Endothelial cell of umbilical vein (primary cell): ENCODE data around the gene DLEC1. TPM values are rescaled to one million over a fixed set of nuclear protein-coding genes. Genes with fewer than 3 reads are reported as not detected.
"Not testable (repeated sequence)": the region's sequence is repeated elsewhere in the genome, so short reads cannot be mapped to it uniquely, and the experiment has no call there.

Source experiments
- BruUV-seq: library from RNA; stranded (reverse); fragments of 400-500 nt; replicated peaks from 2 replicates; lab custom pipeline; 2021; lab: Mats Ljungman, UMichigan
- CTCF ChIA-PET: fragments of 300-600, 350-600 bp; sonication (Branson Sonifier 250); formaldehyde crosslinking; loops from one replicate; lab custom pipeline; 2021; ENCODE audit warnings: antibody characterized with exemption, inconsistent platforms; lab: Charles Lee
- POLR2A ChIA-PET: fragments of 300-600, 350-600 bp; sonication (Branson Sonifier 250); formaldehyde crosslinking; loops from one replicate; lab custom pipeline; 2021; ENCODE audit warnings: antibody characterized with exemption, inconsistent platforms; lab: Charles Lee
- DNase-seq: peaks from one replicate; pipeline ENCODE4 v3.0.0-alpha.2; 2011; ENCODE audit warnings: low read depth, low spot score
- FAIRE-seq: peaks from 2 replicates; lab custom pipeline; 2011; peaks lifted over from hg19 to GRCh38; lab: Jason Lieb, UNC
- H2AFZ ChIP-seq: 2 replicates; pipeline ENCODE4 v1.6.0; 2012; ENCODE audit warnings: low read depth, low read length, control low read depth, inconsistent platforms
- H3K27ac ChIP-seq: 2 replicates; pipeline ENCODE4 v1.5.1; 2011; ENCODE audit warnings: low read depth, mild to moderate bottlenecking, control low read depth, low read length, moderate library complexity; ENCODE audit not compliant: insufficient read depth
- H3K27me3 ChIP-seq, 2 experiments: 2 replicates each; pipeline versions ENCODE4 v1.6.0 to v1.6.1; 2011; ENCODE audit warnings: low read length in 2 of 2, mixed read lengths in 1 of 2; ENCODE audit not compliant: control insufficient read depth in 2 of 2, insufficient read depth in 2 of 2
- H3K36me3 ChIP-seq, 2 experiments: 2 replicates in 1 of 2; 3 replicates in 1 of 2; pipeline ENCODE4 v1.5.1; 2011; ENCODE audit warnings: low read length in 2 of 2, mild to moderate bottlenecking in 1 of 2, moderate library complexity in 1 of 2; ENCODE audit not compliant: control insufficient read depth in 2 of 2, insufficient read depth in 2 of 2; ENCODE audit errors: extremely low read depth in 1 of 2
- H3K4me1 ChIP-seq: 3 replicates; pipeline ENCODE4 v1.5.1; 2011; ENCODE audit warnings: mild to moderate bottlenecking, low read length; ENCODE audit not compliant: control insufficient read depth, insufficient read depth; ENCODE audit errors: extremely low read depth
- H3K4me2 ChIP-seq: 2 replicates; pipeline ENCODE4 v1.6.1; 2011; ENCODE audit warnings: low read length, control low read depth, mixed read lengths; ENCODE audit not compliant: insufficient read depth
- H3K4me3 ChIP-seq, 3 experiments: fragments of 200-600 bp in 1 of 3; sonication (generic), shearing (Covaris generic) in 1 of 3; replicated peaks in 1 of 3; 2 replicates each; pipeline ENCODE4 v1.5.1; 2011 to 2016; ENCODE audit warnings: control low read depth in 3 of 3, low read length in 3 of 3, mild to moderate bottlenecking in 2 of 3, inconsistent platforms in 1 of 3, low read depth in 1 of 3, moderate library complexity in 1 of 3; ENCODE audit not compliant: insufficient read depth in 1 of 3
- H3K79me2 ChIP-seq: 2 replicates; pipeline ENCODE4 v1.6.0; 2012; ENCODE audit warnings: low read length, inconsistent platforms; ENCODE audit not compliant: control insufficient read depth, insufficient read depth
- H3K9ac ChIP-seq: replicated peaks from 2 replicates; pipeline ENCODE3; 2011; ENCODE audit warnings: low read length, control low read depth; ENCODE audit not compliant: insufficient read depth; ENCODE audit errors: extremely low read depth
- H3K9me1 ChIP-seq: replicated peaks from 3 replicates; pipeline ENCODE4 v1.6.0; 2011; ENCODE audit warnings: mild to moderate bottlenecking, low read length; ENCODE audit not compliant: control insufficient read depth, insufficient read depth; ENCODE audit errors: extremely low read depth
- H3K9me3 ChIP-seq: replicated peaks from 2 replicates; pipeline ENCODE4 v1.5.1; 2012; ENCODE audit warnings: low read length, inconsistent platforms; ENCODE audit not compliant: control insufficient read depth, insufficient read depth
- H4K20me1 ChIP-seq: replicated peaks from 2 replicates; pipeline ENCODE3; 2011; ENCODE audit warnings: mild to moderate bottlenecking, low read length; ENCODE audit not compliant: control insufficient read depth, insufficient read depth; ENCODE audit errors: extremely low read depth
- GATA2 ChIP-seq: IDR thresholded peaks from 2 replicates; pipeline ENCODE4 v1.7.0; 2011; ENCODE audit warnings: low read depth, mild to moderate bottlenecking, moderate library complexity, mixed read lengths, low read length; ENCODE audit not compliant: insufficient read length, insufficient read depth
- POLR2A ChIP-seq: IDR thresholded peaks from 2 replicates; pipeline ENCODE4 v1.6.1; 2012; ENCODE audit warnings: low read depth, mild to moderate bottlenecking, control low read depth, low read length
- dilution Hi-C: fragments of 300-500 bp; cut with MboI; formaldehyde crosslinking; loops from one replicate; pipeline ENCODE4 v1.15.0; 2019; ENCODE audit warnings: low sequenced_read_pairs; ENCODE audit not compliant: extremely low pct_ligation_motif_present
- intact Hi-C: fragments of 100-400 bp; cut with micrococcal nuclease; formaldehyde crosslinking; loops from one replicate; pipeline ENCODE4 v1.10.0; 2022
- polyA plus RNA-seq, 4 experiments: library from polyadenylated mRNA; depleted of rRNA in 3 of 4; stranded (reverse) in 3 of 4; unstranded in 1 of 4; fragments of >200 nt; gene quantifications; 2 replicates each; pipeline versions ENCODE4 v1.2.1 to v1.2.3, GENCODE V29; 2011 to 2012; ENCODE audit warnings: missing spikeins in 1 of 4
- total RNA-seq: library from RNA; stranded (reverse); gene quantifications from 2 replicates; pipeline ENCODE4 v1.2.3, GENCODE V29; 2021
- TF ChIP-seq, protein P1 (sequence below): IDR thresholded peaks from 2 replicates; pipeline ENCODE4 v1.6.1; 2011; ENCODE audit not compliant: insufficient read depth, insufficient read length

Gene DLEC1
- total and polyA plus RNA-seq, 2 donors (not counting 3 experiments of a cell fraction or from before 2014, with no cell fraction given), result not detected

- H3K27ac ChIP-seq, H3K79me2 ChIP-seq, H2AFZ ChIP-seq, DNase-seq, H3K36me3 ChIP-seq, H3K9me3 ChIP-seq, FAIRE-seq, CTCF ChIA-PET, POLR2A ChIA-PET, intact Hi-C loops, dilution Hi-C loops, H3K9me1 ChIP-seq, H3K9ac ChIP-seq, H3K4me3 ChIP-seq, H3K4me1 ChIP-seq, H3K4me2 ChIP-seq, BruUV-seq, H4K20me1 ChIP-seq, H3K27me3 ChIP-seq: not testable (repeated sequence)
Observed at GRCh38 chr3:38053813-38054498, 14.9 kb downstream of the DLEC1 start.

- no peaks in the 10 kb centered on the region for H3K27me3 ChIP-seq
- H3K4me3 ChIP-seq, result no peak overlapping the region
- H3K9ac ChIP-seq, result no peak overlapping the region
- H3K9me3 ChIP-seq, result no peaks in the 10 kb centered on the region
- no peaks in the 10 kb centered on the region for H3K79me2 ChIP-seq
- no peak overlapping the region for H3K4me2 ChIP-seq
- FAIRE-seq (no peak), DNase-seq (no peak)
- intact Hi-C loops, result no loop called here
- POLR2A ChIA-PET, result no interaction called here
- H3K36me3 ChIP-seq, result no peaks in the 10 kb centered on the region
- CTCF ChIA-PET, result no interaction called here
- H4K20me1 ChIP-seq, result no peaks in the 10 kb centered on the region
- no peak overlapping the region for H2AFZ ChIP-seq
- no peaks in the 10 kb centered on the region for H3K9me1 ChIP-seq
- H3K4me1 ChIP-seq, result no peaks in the 10 kb centered on the region
- BruUV-seq, result no TSS peak
- no peak overlapping the region for H3K27ac ChIP-seq
- TF ChIP-seq POLR2A (no peak), GATA2 (no peak)
- TF ChIP-seq, protein P1, sequence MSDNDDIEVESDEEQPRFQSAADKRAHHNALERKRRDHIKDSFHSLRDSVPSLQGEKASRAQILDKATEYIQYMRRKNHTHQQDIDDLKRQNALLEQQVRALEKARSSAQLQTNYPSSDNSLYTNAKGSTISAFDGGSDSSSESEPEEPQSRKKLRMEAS, result no peak
- dilution Hi-C loops, result no loop called here
Observed at GRCh38 chr3:38054499-38055001, 15.5 kb downstream of the DLEC1 start.
